ENCODE data around the gene KLHDC1.
"Not testable (repeated sequence)": the region's sequence is repeated elsewhere in the genome, so short reads cannot be mapped to it uniquely, and the experiment has no call there.

KLHDC1 gene

GRCh38 chr14:49721733-49722435 is 29.0 kb downstream of the KLHDC1 start:
- not testable (repeated sequence) for DNase-seq (ENCODE audit: low read depth in 1 of 2, low spot score in 1 of 2)

- no peak for DNase-seq (ENCODE audit: low read depth in 1 of 2, low spot score in 1 of 2)
These were observed 34.3 kb downstream of the KLHDC1 start for GRCh38 chr14:49727171-49727570.

- DNase-seq (ENCODE audit: low read depth in 1 of 2, low spot score in 1 of 2) = no peak
These were observed 40.0 kb downstream of the KLHDC1 start for GRCh38 chr14:49732896-49733295.

- DNase-seq (ENCODE audit: low read depth in 1 of 2, low spot score in 1 of 2) = no peak
These were observed 40.9 kb downstream of the KLHDC1 start for GRCh38 chr14:49733836-49734235.

- DNase-seq (ENCODE audit: low read depth in 1 of 2, low spot score in 1 of 2) = not testable (repeated sequence)
These were observed 42.7 kb downstream of the KLHDC1 start for GRCh38 chr14:49735669-49736068.

GRCh38 chr14:49745191-49745590 is 52.3 kb downstream of the KLHDC1 start:
- DNase-seq (ENCODE audit: low read depth in 1 of 2, low spot score in 1 of 2) = no peak

GRCh38 chr14:49746476-49746875 is 53.6 kb downstream of the KLHDC1 start:
- DNase-seq (ENCODE audit: low read depth in 1 of 2, low spot score in 1 of 2) = not testable (repeated sequence)

- no peak for DNase-seq (ENCODE audit: low read depth in 1 of 2, low spot score in 1 of 2)
These were observed 61.7 kb downstream of the KLHDC1 start for GRCh38 chr14:49754570-49755097.

- DNase-seq (ENCODE audit: low read depth in 1 of 2, low spot score in 1 of 2) = no peak
These were observed 62.5 kb downstream of the KLHDC1 start for GRCh38 chr14:49755378-49755777.

GRCh38 chr14:49761839-49762551 is 69.1 kb downstream of the KLHDC1 start:
- no peak for DNase-seq (ENCODE audit: low read depth in 1 of 2, low spot score in 1 of 2)

GRCh38 chr14:49766839-49767238 is 73.9 kb downstream of the KLHDC1 start:
- no peak for DNase-seq (ENCODE audit: low read depth in 1 of 2, low spot score in 1 of 2)

- DNase-seq (ENCODE audit: low read depth in 1 of 2, low spot score in 1 of 2) = no peak
These were observed 74.3 kb downstream of the KLHDC1 start for GRCh38 chr14:49767270-49767570.

GRCh38 chr14:49767571-49768300 is 74.8 kb downstream of the KLHDC1 start, which contains the start of gene KLHDC2:
KLHDC2 (plus strand) TSS chr14:49768153; CDS start chr14:49768469, 316 bp downstream.
- DNase-seq (ENCODE audit: low read depth in 1 of 2, low spot score in 1 of 2) = peak; percentile 77 to 86

- DNase-seq (ENCODE audit: low read depth in 1 of 2, low spot score in 1 of 2) = peak; percentile 32 to 50
These were observed 75.6 kb downstream of the KLHDC1 start for GRCh38 chr14:49768301-49769121.

GRCh38 chr14:49769171-49769570 is 76.3 kb downstream of the KLHDC1 start:
- no peak for DNase-seq (ENCODE audit: low read depth in 1 of 2, low spot score in 1 of 2)

GRCh38 chr14:49769581-49770211 is 76.8 kb downstream of the KLHDC1 start:
- DNase-seq (ENCODE audit: low read depth in 1 of 2, low spot score in 1 of 2) = no peak

- no peak for DNase-seq (ENCODE audit: low read depth in 1 of 2, low spot score in 1 of 2)
These were observed 77.4 kb downstream of the KLHDC1 start for GRCh38 chr14:49770212-49770817.

- DNase-seq (ENCODE audit: low read depth in 1 of 2, low spot score in 1 of 2) = not testable (repeated sequence)
These were observed 78.8 kb downstream of the KLHDC1 start for GRCh38 chr14:49771691-49772090.

- no peak for DNase-seq (ENCODE audit: low read depth in 1 of 2, low spot score in 1 of 2)
These were observed 81.2 kb downstream of the KLHDC1 start for GRCh38 chr14:49774106-49774505.

GRCh38 chr14:49778421-49778820 is 85.5 kb downstream of the KLHDC1 start:
- DNase-seq (ENCODE audit: low read depth in 1 of 2, low spot score in 1 of 2) = no peak

Data from activated T-helper 1 cell treated with anti-CD3 and anti-CD28 coated beads, Interleukin-2, amount 50 U/mL, for 16 hours (primary cell).